Measurements from ENCODE around the gene TEKT1.

TEKT1 gene

DNA sequence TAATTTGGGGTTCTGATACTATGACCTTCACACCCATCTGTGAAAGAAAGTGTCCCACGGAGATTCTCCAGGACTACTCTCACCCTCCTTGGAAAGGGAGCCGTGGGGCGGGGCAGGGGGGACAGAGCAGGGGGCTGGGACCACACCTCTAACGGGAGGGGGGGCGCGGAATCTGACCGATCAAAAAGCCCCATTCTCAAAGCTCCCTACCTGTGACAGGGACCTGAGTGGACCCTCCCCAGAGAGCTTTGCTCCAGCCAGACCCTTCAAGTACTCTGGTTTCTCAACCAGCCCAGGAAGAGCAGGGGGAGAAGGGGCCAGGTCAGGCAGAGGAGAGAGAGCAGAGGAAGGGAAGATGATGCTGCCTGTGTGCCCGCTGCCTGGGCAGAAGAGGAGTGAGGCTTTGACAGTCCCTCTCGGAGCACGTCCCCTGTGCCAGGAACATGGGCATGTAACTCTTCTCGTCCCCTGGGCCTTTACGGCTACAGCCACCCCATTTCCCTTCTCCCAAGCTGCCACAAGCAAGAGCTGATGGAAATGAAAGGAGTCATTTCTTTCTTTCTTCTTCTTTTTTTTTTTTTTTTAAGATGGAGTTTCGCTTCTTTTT is 75.0 kb downstream of the TEKT1 start:
- DNase-seq: peak; percentile 21

DNA sequence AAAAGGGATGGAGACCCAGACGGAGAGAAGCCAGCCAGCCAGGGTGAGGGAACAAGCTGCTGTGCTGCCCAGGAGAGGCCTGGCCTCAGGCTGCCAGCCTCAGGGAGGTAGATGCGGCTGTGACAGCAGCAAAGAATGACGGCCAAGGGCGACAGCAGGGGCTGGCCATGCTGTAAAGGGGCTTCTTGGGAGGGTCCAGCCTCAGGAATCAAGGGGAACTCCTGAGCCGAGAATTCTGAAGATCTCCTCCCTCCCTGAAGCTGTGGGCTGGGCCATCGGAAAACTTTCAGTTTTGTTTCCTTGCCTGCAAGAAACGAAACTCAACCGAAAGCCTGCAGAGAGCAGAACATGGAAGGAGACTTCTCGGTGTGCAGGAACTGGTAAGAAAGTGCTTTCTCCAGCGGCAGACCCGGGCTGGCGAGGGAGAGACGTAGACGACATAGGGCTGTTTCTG is 75.8 kb downstream of the TEKT1 start, which contains the start of gene XAF1:
TSS of gene XAF1 (plus strand) at position 316 of the 454 bp plus-strand sequence. CDS start at position 349, 33 bp downstream.
- peak; percentile 60 for DNase-seq

DNA sequence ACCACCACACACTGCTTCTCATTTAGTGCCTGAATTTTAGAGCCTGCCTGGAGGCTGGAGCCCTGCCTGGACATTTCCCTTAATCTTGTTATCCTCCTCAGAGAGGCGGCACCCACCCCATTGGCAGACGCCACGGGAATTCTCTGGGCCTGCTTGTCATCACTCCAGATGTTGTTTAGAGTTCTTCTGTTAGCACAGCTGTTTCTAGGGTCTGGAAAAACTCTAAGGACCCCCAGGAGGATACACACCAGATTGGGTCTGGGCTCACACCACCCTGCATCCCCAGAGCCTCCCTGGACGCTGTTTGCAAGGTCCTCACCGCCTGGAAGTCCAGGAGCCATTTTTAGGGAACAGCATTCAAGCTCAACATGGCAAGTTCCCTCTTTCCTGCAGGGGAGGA is 76.2 kb downstream of the TEKT1 start:
- no peak for DNase-seq

DNA sequence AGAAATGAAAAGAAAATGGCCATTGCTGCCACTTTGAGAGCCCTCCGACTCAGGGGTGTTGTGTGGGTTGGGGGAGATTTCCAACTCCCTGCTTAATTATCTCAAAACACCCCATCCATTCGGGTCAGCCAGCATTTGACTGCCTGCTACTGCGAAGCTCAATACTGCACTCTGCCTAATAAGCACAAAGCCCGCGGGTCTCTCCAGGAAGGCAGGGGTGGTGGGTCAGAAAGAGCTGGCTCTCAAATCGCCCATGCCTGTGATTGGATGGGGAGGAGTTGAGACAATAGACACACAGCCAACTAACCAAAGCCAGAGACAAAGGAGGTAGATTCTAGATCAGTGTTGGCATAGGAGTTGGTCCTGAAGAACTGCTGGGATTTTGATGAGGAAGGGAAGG is 78.0 kb downstream of the TEKT1 start:
- peak; percentile 11 for DNase-seq

DNA sequence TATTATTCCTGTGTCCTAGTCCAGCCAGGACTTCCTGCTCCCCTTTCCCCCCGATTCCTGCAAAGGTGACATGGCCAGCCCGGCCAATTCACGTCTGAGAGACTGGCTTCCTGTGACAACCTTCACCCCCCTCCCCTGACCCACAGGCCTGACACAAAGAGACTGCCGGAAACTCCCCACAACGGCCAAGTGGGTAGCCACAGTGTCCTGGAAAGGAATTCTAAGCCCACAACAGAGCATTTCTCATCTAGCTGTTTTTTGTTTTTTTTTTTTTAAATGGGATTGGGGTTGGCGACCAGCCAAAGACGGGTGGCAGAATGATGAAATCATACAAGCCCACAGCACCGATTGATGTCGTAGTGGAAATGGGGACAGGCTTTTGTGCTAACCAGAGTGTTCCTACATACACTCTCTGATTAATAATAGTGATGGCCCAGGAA is 78.5 kb downstream of the TEKT1 start:
- peak; percentile 60 for DNase-seq

DNA sequence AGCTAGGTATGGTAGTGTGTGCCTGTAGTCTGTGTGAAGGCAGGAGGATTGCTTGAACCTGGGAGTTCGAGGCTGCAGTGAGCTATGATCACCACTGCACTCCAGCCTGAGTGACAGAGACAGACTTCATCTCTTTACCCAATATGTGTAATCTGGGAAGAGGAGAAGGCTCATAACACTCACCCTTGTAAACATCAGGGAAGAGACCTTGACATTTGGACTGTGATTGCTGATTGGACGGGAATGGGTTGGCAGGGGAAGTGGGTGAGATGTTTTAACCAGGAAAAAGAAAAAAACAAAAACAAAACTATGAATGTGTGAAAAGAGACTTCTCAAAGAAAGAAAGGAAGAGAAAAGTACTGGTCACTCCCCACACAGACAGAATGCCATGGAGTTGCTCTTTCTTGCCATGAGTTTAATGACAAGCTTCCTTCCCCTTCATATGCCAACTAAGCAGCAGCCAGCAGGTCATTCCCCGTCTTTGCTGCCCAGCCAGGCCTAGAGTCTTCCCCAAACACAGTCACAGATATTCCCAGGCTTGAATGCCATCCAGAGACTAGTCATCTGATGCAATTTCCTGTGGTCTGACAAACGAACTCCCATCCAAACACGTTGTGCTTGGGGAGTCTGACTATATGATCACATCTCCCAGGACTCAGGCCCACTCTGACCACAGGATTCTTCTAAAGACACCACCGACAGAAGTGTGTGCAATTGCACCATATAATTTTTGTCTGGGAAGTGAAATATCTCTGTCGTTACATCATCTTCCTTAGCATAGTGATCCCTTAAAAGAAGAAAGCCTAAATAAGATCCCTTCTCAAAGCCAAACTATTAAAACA is 79.2 kb downstream of the TEKT1 start:
- DNase-seq: no peak

DNA sequence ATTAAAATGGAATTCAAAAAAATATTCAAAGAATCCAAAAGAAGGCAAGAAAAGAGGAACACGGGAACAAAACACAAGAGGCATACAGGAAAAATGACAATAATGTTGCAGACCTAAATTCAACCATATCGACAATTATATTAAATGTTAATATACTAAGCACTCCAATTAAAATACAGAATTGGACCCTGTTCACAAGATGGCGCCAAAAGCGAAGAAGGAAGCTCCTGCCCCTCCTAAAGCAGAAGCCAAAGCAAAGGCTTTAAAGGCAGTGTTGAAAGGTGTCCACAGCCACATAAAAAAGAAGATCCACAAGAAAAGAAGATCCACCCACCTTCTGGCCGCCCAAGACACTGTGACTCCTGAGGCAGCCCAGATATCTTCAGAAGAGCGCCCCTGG is 82.0 kb downstream of the TEKT1 start:
- no peak for DNase-seq

DNA sequence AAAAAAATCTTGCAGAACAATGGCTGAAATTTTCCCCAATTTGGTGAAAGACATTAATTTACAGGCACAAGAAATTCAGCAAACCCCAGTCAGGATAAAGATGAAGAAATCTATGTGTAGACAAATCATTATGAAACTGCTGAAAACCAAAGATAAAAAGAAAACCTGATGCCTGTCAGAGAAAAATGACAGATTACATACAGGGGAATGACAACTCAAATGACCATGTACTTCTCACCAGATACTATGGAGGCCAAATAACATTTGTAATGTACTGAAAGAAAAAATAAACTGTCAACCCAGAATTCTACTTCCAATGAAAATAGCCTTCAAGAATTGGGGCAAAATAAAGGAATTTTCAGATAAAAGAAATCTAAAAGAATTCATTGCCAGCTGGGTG is 82.9 kb downstream of the TEKT1 start:
- no peak for DNase-seq

Measured in activated CD4-positive, alpha-beta T cell treated with anti-CD3 and anti-CD28 coated beads for 48 hours (primary cell).